Gastroesophageal sphincter (tissue), 3 donors: ENCODE measurements around the gene KIF17.

Experiments
- EP300 ChIP-seq: sonication (generic); formaldehyde crosslinking; IDR thresholded peaks from one replicate; pipeline ENCODE4 v1.6.1; 2017; ENCODE audit warnings: antibody characterized with exemption, mild to moderate bottlenecking
- POLR2A ChIP-seq, 2 donors: fragments of 450-650 bp; IDR thresholded peaks; one replicate each; pipeline ENCODE4 v1.6.1; 2017; ENCODE audit warnings: antibody characterized with exemption in 2 of 2, mild to moderate bottlenecking in 2 of 2, moderate library complexity in 1 of 2
- POLR2AphosphoS5 ChIP-seq: sonication (generic); formaldehyde crosslinking; IDR thresholded peaks from one replicate; pipeline ENCODE4 v1.6.1; 2017; ENCODE audit warnings: antibody characterized with exemption
- TF ChIP-seq, protein P1 (sequence below), 4 experiments: fragments of 200-600 bp in 2 of 4; fragments of 450-650 bp in 2 of 4; sonication (generic) in 1 of 4; IDR thresholded peaks; one replicate each; pipeline ENCODE4 v1.5.1; 2017 to 2019; ENCODE audit warnings: antibody characterized with exemption in 4 of 4, mild to moderate bottlenecking in 2 of 4, moderate library complexity in 2 of 4

DNA sequence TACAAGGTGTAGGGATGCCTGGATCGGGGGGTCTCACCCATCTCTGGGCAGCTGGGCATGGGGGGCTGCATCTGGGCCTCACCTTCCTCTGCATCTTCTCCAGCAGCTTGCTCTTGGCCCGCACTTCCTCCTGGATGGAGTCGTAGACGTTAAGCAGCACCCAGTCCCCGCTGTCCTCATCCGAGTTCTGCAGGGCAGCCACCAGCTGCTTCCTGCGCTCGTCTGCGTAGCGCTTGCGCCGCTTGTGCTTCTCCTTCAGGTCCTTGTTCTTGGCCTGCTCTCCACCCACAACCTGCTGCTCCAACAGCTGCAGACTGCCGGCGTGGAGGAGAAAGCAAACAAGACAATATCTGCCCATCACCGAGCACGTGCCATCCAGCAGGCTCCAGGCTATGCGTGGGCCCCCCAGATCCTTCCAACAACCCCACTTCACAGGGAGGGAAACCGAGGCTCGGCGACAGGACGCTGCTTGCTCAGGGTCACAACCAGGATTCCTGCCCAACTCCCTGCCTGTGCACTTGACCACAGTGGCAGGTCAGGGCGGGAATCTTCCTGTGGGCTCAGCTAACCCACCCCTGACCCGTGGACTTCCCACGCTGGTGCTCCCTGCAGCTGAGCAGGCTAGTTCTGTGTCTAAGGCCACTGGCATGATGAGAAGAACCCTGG lies 35.1 kb downstream of the KIF17 start:
- TF ChIP-seq, protein P1, sequence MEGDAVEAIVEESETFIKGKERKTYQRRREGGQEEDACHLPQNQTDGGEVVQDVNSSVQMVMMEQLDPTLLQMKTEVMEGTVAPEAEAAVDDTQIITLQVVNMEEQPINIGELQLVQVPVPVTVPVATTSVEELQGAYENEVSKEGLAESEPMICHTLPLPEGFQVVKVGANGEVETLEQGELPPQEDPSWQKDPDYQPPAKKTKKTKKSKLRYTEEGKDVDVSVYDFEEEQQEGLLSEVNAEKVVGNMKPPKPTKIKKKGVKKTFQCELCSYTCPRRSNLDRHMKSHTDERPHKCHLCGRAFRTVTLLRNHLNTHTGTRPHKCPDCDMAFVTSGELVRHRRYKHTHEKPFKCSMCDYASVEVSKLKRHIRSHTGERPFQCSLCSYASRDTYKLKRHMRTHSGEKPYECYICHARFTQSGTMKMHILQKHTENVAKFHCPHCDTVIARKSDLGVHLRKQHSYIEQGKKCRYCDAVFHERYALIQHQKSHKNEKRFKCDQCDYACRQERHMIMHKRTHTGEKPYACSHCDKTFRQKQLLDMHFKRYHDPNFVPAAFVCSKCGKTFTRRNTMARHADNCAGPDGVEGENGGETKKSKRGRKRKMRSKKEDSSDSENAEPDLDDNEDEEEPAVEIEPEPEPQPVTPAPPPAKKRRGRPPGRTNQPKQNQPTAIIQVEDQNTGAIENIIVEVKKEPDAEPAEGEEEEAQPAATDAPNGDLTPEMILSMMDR (IDR thresholded peaks at IDR 0.05) = no peak
- TF ChIP-seq POLR2A (IDR thresholded peaks at IDR 0.05) (no peak), POLR2AphosphoS5 (no peak), EP300 (no peak)
